ENCODE results near the gene THOC6.

- no peak for TF ChIP-seq CTCF (IDR thresholded peaks at IDR 0.05)
- TF ChIP-seq POLR2A (IDR thresholded peaks at IDR 0.05): no peak
Measured at GRCh38 chr16:2992383-2993081, 31.3 kb upstream of the THOC6 start.

Measured in body of pancreas (tissue), 4 donors.